Activated T-cell treated with anti-CD3 and anti-CD28 coated beads, Interleukin-2, amount 50 U/mL, for 72 hours (primary cell): ENCODE data around the gene ZNF143. TPM values are rescaled to one million over a fixed set of nuclear protein-coding genes. Genes with fewer than 3 reads are reported as not detected.
A peak's percentile ranks its signal among the peaks of the same experiment; 100 is the strongest.
"Not testable (repeated sequence)": the region's sequence is repeated elsewhere in the genome, so short reads cannot be mapped to it uniquely, and the experiment has no call there.

Experiments used
- ATAC-seq, 2 donors: fragments of 150-1000 bp; cut with Tn5 transposase; replicated peaks in 1 of 2; 2 replicates each; pipeline ENCODE4 v1.10.0; 2021; ENCODE audit warnings: moderate library complexity in 2 of 2, mild to moderate bottlenecking in 1 of 2
- DNase-seq, 2 donors: peaks; one replicate each; pipeline ENCODE4 v3.0.0; 2021 to 2022; ENCODE audit warnings: mixed read lengths in 1 of 2
- H3K27ac Mint-ChIP-seq: one replicate; pipeline ENCODE4 v1.8.0; 2022; ENCODE audit warnings: mild to moderate bottlenecking, moderate library complexity, mixed read lengths
- H3K27me3 Mint-ChIP-seq: one replicate; pipeline ENCODE4 v1.8.0; 2022; ENCODE audit warnings: low read depth, mixed read lengths
- H3K36me3 Mint-ChIP-seq, 2 donors: one replicate each; pipeline ENCODE4 v1.8.0; 2022; ENCODE audit warnings: mixed read lengths in 2 of 2, mild to moderate bottlenecking in 1 of 2; ENCODE audit not compliant: insufficient read depth in 2 of 2
- H3K4me1 Mint-ChIP-seq: one replicate; pipeline ENCODE4 v1.8.0; 2022; ENCODE audit warnings: low read depth, mixed read lengths
- H3K4me3 Mint-ChIP-seq, 2 donors: one replicate each; pipeline ENCODE4 v1.8.0; 2022; ENCODE audit warnings: mild to moderate bottlenecking in 2 of 2, mixed read lengths in 2 of 2, moderate library complexity in 2 of 2
- H3K9me3 Mint-ChIP-seq, 2 donors: one replicate each; pipeline ENCODE4 v1.8.0; 2022; ENCODE audit warnings: mixed read lengths in 2 of 2
- total RNA-seq, 2 donors: library from RNA; stranded (reverse); gene quantifications; one replicate each; pipeline ENCODE4 v1.2.3, GENCODE V29; 2022

ZNF143 gene
- total RNA-seq, 2 donors from 2014 or later = 21.8 to 29.1 TPM

GRCh38 chr11:9533058-9533457 is 72.2 kb downstream of the ZNF143 start:
- H3K4me3 Mint-ChIP-seq = no peak overlapping the region
- H3K36me3 Mint-ChIP-seq = no peaks in the 10 kb centered on the region
- H3K27me3 Mint-ChIP-seq = no peaks in the 10 kb centered on the region
- no peaks in the 10 kb centered on the region for H3K4me1 Mint-ChIP-seq
- no peak for ATAC-seq
- no peak overlapping the region for H3K27ac Mint-ChIP-seq
- H3K9me3 Mint-ChIP-seq = no peaks in the 10 kb centered on the region
- no peak for DNase-seq

GRCh38 chr11:9533736-9534473 is 73.1 kb downstream of the ZNF143 start:
- no peak for ATAC-seq
- H3K9me3 Mint-ChIP-seq = no peaks in the 10 kb centered on the region
- H3K4me1 Mint-ChIP-seq = no peaks in the 10 kb centered on the region
- H3K27me3 Mint-ChIP-seq = no peaks in the 10 kb centered on the region
- no peaks in the 10 kb centered on the region for H3K36me3 Mint-ChIP-seq
- no peak overlapping the region for H3K4me3 Mint-ChIP-seq
- no peak for DNase-seq
- H3K27ac Mint-ChIP-seq = no peak overlapping the region

- DNase-seq (peak; percentile 84 to 87), ATAC-seq (peak; percentile 74 to 80)
- no peak overlapping the region for H3K4me3 Mint-ChIP-seq
- no peaks in the 10 kb centered on the region for H3K9me3 Mint-ChIP-seq
- no peaks in the 10 kb centered on the region for H3K36me3 Mint-ChIP-seq
- H3K27me3 Mint-ChIP-seq = no peaks in the 10 kb centered on the region
- H3K4me1 Mint-ChIP-seq = no peaks in the 10 kb centered on the region
- H3K27ac Mint-ChIP-seq = no peak overlapping the region
Observed at GRCh38 chr11:9535189-9535781, 74.5 kb downstream of the ZNF143 start.

GRCh38 chr11:9538548-9538947 is 77.7 kb downstream of the ZNF143 start:
- no peaks in the 10 kb centered on the region for H3K4me1 Mint-ChIP-seq
- no peaks in the 10 kb centered on the region for H3K27me3 Mint-ChIP-seq
- no peak overlapping the region for H3K27ac Mint-ChIP-seq
- peaks cover 0 to 3% of the 10 kb centered on the region in 2 donors for H3K36me3 Mint-ChIP-seq
- H3K9me3 Mint-ChIP-seq = no peaks in the 10 kb centered on the region
- DNase-seq (no peak), ATAC-seq (no peak)
- no peak overlapping the region for H3K4me3 Mint-ChIP-seq

GRCh38 chr11:9549216-9549615 is 88.4 kb downstream of the ZNF143 start:
- not testable (repeated sequence) for H3K27ac Mint-ChIP-seq, H3K4me1 Mint-ChIP-seq, H3K36me3 Mint-ChIP-seq, H3K27me3 Mint-ChIP-seq, H3K4me3 Mint-ChIP-seq, DNase-seq, ATAC-seq, H3K9me3 Mint-ChIP-seq

GRCh38 chr11:9550191-9550628 is 89.4 kb downstream of the ZNF143 start:
- H3K27me3 Mint-ChIP-seq = no peaks in the 10 kb centered on the region
- ATAC-seq (no peak), DNase-seq (no peak)
- H3K36me3 Mint-ChIP-seq = peaks cover 0 to 2% of the 10 kb centered on the region in 2 donors
- no peak overlapping the region for H3K4me3 Mint-ChIP-seq
- H3K4me1 Mint-ChIP-seq = no peaks in the 10 kb centered on the region
- H3K27ac Mint-ChIP-seq = no peak overlapping the region
- H3K9me3 Mint-ChIP-seq = no peaks in the 10 kb centered on the region

- H3K4me1 Mint-ChIP-seq = peaks cover 24% of the 10 kb centered on the region
- no peak for ATAC-seq
- H3K27ac Mint-ChIP-seq = no peak overlapping the region
- peaks cover 4% of the 10 kb centered on the region in 2 donors for H3K9me3 Mint-ChIP-seq
- peaks cover 8% of the 10 kb centered on the region for H3K27me3 Mint-ChIP-seq
- no peak for DNase-seq
- peaks cover 7 to 13% of the 10 kb centered on the region in 2 donors for H3K36me3 Mint-ChIP-seq
- no peak overlapping the region for H3K4me3 Mint-ChIP-seq
Observed at GRCh38 chr11:9561279-9561982, 100.6 kb downstream of the ZNF143 start.

GRCh38 chr11:9562716-9563115 is 101.9 kb downstream of the ZNF143 start:
- peaks cover 29% of the 10 kb centered on the region for H3K4me1 Mint-ChIP-seq
- peak; percentile 36 to 55 for DNase-seq
- H3K9me3 Mint-ChIP-seq = peaks cover 4% of the 10 kb centered on the region in 2 donors
- H3K27ac Mint-ChIP-seq = peak overlapping the region; percentile 35
- ATAC-seq = peak; percentile 19 to 29
- peaks cover 7 to 13% of the 10 kb centered on the region in 2 donors for H3K36me3 Mint-ChIP-seq
- no peak overlapping the region for H3K4me3 Mint-ChIP-seq
- peaks cover 8% of the 10 kb centered on the region for H3K27me3 Mint-ChIP-seq

- H3K9me3 Mint-ChIP-seq = peaks cover 4% of the 10 kb centered on the region in 2 donors
- DNase-seq = no peak
- no peak overlapping the region for H3K4me3 Mint-ChIP-seq
- no peak overlapping the region for H3K27ac Mint-ChIP-seq
- ATAC-seq = no peak
- H3K36me3 Mint-ChIP-seq = peaks cover 7 to 13% of the 10 kb centered on the region in 2 donors
- H3K4me1 Mint-ChIP-seq = peaks cover 29% of the 10 kb centered on the region
- peaks cover 8% of the 10 kb centered on the region for H3K27me3 Mint-ChIP-seq
Observed at GRCh38 chr11:9563196-9563730, 102.5 kb downstream of the ZNF143 start.

GRCh38 chr11:9565822-9566560 is 105.2 kb downstream of the ZNF143 start:
- Mint-ChIP-seq H3K9me3 (peaks cover 2 to 4% of the 10 kb centered on the region in 2 donors), H3K4me1 (peaks cover 46% of the 10 kb centered on the region), H3K27ac (peak overlapping the region; percentile 73), H3K4me3 (peak overlapping the region; percentile 76 to 86), H3K27me3 (peaks cover 8% of the 10 kb centered on the region), H3K36me3 (peaks cover 3 to 9% of the 10 kb centered on the region in 2 donors)
- peak; percentile 71 to 83 for DNase-seq
- peak; percentile 97 for ATAC-seq

- Mint-ChIP-seq H3K27me3 (peaks cover 9% of the 10 kb centered on the region), H3K4me1 (peaks cover 47% of the 10 kb centered on the region), H3K4me3 (peak overlapping the region; percentile 76 to 86), H3K36me3 (peaks cover 2 to 6% of the 10 kb centered on the region in 2 donors), H3K9me3 (peaks cover under 1 to 1% of the 10 kb centered on the region in 2 donors), H3K27ac (peak overlapping the region; percentile 3)
- no peak for DNase-seq
- ATAC-seq = no peak
Observed at GRCh38 chr11:9566561-9567063, 105.8 kb downstream of the ZNF143 start.

- Mint-ChIP-seq H3K9me3 (no peaks in the 10 kb centered on the region), H3K36me3 (peaks cover 0 to 3% of the 10 kb centered on the region in 2 donors), H3K4me3 (no peak overlapping the region), H3K4me1 (peaks cover 55% of the 10 kb centered on the region), H3K27me3 (peaks cover 6% of the 10 kb centered on the region), H3K27ac (peak overlapping the region; percentile 42)
- no peak for ATAC-seq
- DNase-seq = no peak
Observed at GRCh38 chr11:9567401-9567800, 106.6 kb downstream of the ZNF143 start.
